Measurements from ENCODE around the gene KRT83.
A peak's percentile ranks its signal among the peaks of the same experiment; 100 is the strongest.
"Not testable (repeated sequence)": the region's sequence is repeated elsewhere in the genome, so short reads cannot be mapped to it uniquely, and the experiment has no call there.

Gene KRT83

GRCh38 chr12:52291267-52291935 lies 29.8 kb downstream of the KRT83 start, which contains the start of gene KRT81:
Gene KRT81 (minus strand): TSS chr12:52291534. CDS start chr12:52291465, 69 bp downstream.
- FAIRE-seq (no peak), DNase-seq (ENCODE audit: insufficient read length, low spot score) (no peak)
- TF ChIP-seq PAX5 (IDR thresholded peaks at IDR 0.05; ENCODE audit: insufficient read depth, low read length, severe bottlenecking) (no peak), TAF1 (IDR thresholded peaks at IDR 0.05; ENCODE audit: low read depth, low read length) (no peak), POU2F2 (IDR thresholded peaks at IDR 0.05; ENCODE audit: low read depth, low read length) (no peak)

- peak; percentile 80 for FAIRE-seq
- not testable (repeated sequence) for DNase-seq (ENCODE audit: insufficient read length, low spot score)
Observed at GRCh38 chr12:52290483-52291134, 30.6 kb downstream of the KRT83 start.

- not testable (repeated sequence) for DNase-seq (ENCODE audit: insufficient read length, low spot score)
- FAIRE-seq = peak; percentile 99
Observed at GRCh38 chr12:52287816-52288805, 33.1 kb downstream of the KRT83 start.

- not testable (repeated sequence) for DNase-seq (ENCODE audit: insufficient read length, low spot score); FAIRE-seq
Observed at GRCh38 chr12:52286857-52287785, 34.1 kb downstream of the KRT83 start.

- FAIRE-seq (no peak), DNase-seq (ENCODE audit: insufficient read length, low spot score) (no peak)
- TF ChIP-seq TAF1 (IDR thresholded peaks at IDR 0.05; ENCODE audit: low read depth, low read length) (no peak), SPI1 (IDR thresholded peaks at IDR 0.05; ENCODE audit: low read depth, low read length) (no peak), POLR2A (IDR thresholded peaks at IDR 0.05; ENCODE audit: low read depth, low read length) (no peak), POU2F2 (IDR thresholded peaks at IDR 0.05; ENCODE audit: low read depth, low read length) (no peak), POLR2AphosphoS5 (IDR thresholded peaks at IDR 0.05; ENCODE audit: low read depth, low read length) (no peak), PAX5 (IDR thresholded peaks at IDR 0.05; ENCODE audit: insufficient read depth, low read length, severe bottlenecking) (no peak)
Observed at GRCh38 chr12:52285851-52286530, 35.2 kb downstream of the KRT83 start.

- FAIRE-seq = no peak
- no peak for TF ChIP-seq POLR2A (IDR thresholded peaks at IDR 0.05; ENCODE audit: low read depth, low read length)
- no peak for TF ChIP-seq PAX5 (IDR thresholded peaks at IDR 0.05; ENCODE audit: insufficient read depth, low read length, severe bottlenecking)
- TF ChIP-seq POU2F2 (IDR thresholded peaks at IDR 0.05; ENCODE audit: low read depth, low read length) = no peak
- TF ChIP-seq TAF1 (IDR thresholded peaks at IDR 0.05; ENCODE audit: low read depth, low read length) = no peak
- no peak for TF ChIP-seq SPI1 (IDR thresholded peaks at IDR 0.05; ENCODE audit: low read depth, low read length)
- no peak for TF ChIP-seq POLR2AphosphoS5 (IDR thresholded peaks at IDR 0.05; ENCODE audit: low read depth, low read length)
- DNase-seq (ENCODE audit: insufficient read length, low spot score) = no peak
Observed at GRCh38 chr12:52285172-52285745, 35.9 kb downstream of the KRT83 start.

- no peak for FAIRE-seq
- DNase-seq (ENCODE audit: insufficient read length, low spot score) = no peak
- TF ChIP-seq PAX5 (IDR thresholded peaks at IDR 0.05; ENCODE audit: insufficient read depth, low read length, severe bottlenecking) (no peak), TAF1 (IDR thresholded peaks at IDR 0.05; ENCODE audit: low read depth, low read length) (no peak), POLR2AphosphoS5 (IDR thresholded peaks at IDR 0.05; ENCODE audit: low read depth, low read length) (no peak), POLR2A (IDR thresholded peaks at IDR 0.05; ENCODE audit: low read depth, low read length) (no peak), POU2F2 (IDR thresholded peaks at IDR 0.05; ENCODE audit: low read depth, low read length) (no peak), SPI1 (IDR thresholded peaks at IDR 0.05; ENCODE audit: low read depth, low read length) (no peak)
Observed at GRCh38 chr12:52284562-52285171, 36.5 kb downstream of the KRT83 start.

- FAIRE-seq = no peak
- no peak for DNase-seq (ENCODE audit: insufficient read length, low spot score)
- no peak for TF ChIP-seq POLR2A (IDR thresholded peaks at IDR 0.05; ENCODE audit: low read depth, low read length)
- TF ChIP-seq POU2F2 (IDR thresholded peaks at IDR 0.05; ENCODE audit: low read depth, low read length) = no peak
- TF ChIP-seq POLR2AphosphoS5 (IDR thresholded peaks at IDR 0.05; ENCODE audit: low read depth, low read length) = no peak
- TF ChIP-seq TAF1 (IDR thresholded peaks at IDR 0.05; ENCODE audit: low read depth, low read length) = no peak
- TF ChIP-seq SPI1 (IDR thresholded peaks at IDR 0.05; ENCODE audit: low read depth, low read length) = no peak
- TF ChIP-seq PAX5 (IDR thresholded peaks at IDR 0.05; ENCODE audit: insufficient read depth, low read length, severe bottlenecking) = no peak
Observed at GRCh38 chr12:52280796-52281560, 40.2 kb downstream of the KRT83 start.

All from GM12891 (cell line).